Measurements from ENCODE around the gene SYTL1.

SYTL1 gene

GRCh38 chr1:27322569-27323240 lies 19.1 kb upstream of the SYTL1 start:
- no peak for TF ChIP-seq CTCF (IDR thresholded peaks at IDR 0.05)

GRCh38 chr1:27325286-27325685 lies 16.5 kb upstream of the SYTL1 start:
- peaks cover 11% of the 10 kb centered on the region for H3K79me2 ChIP-seq
- H3K9me3 ChIP-seq (ENCODE audit: control insufficient read depth, low read length), result no peaks in the 10 kb centered on the region
- H3K9ac ChIP-seq, result no peak overlapping the region
- TF ChIP-seq CTCF (IDR thresholded peaks at IDR 0.05), result no peak
- H3K36me3 ChIP-seq (ENCODE audit: control insufficient read depth, insufficient read depth, low read length), result no peaks in the 10 kb centered on the region
- H3K4me3 ChIP-seq (ENCODE audit: low read depth, low read length), result no peak overlapping the region
- no peak overlapping the region for H3K27ac ChIP-seq
- H3K4me1 ChIP-seq, result no peaks in the 10 kb centered on the region
- H3K27me3 ChIP-seq (ENCODE audit: control insufficient read depth, insufficient read depth, low read length), result no peaks in the 10 kb centered on the region
- H2AFZ ChIP-seq, result no peak overlapping the region
- no peak overlapping the region for H3K4me2 ChIP-seq (ENCODE audit: low read length)

More at GRCh38 chr1:27322569-27323240, 19.1 kb upstream of the SYTL1 start:
- Histone ChIP-seq H3K9me3 (ENCODE audit: control insufficient read depth, low read length) (no peaks in the 10 kb centered on the region), H2AFZ (peak overlapping the region; percentile 79), H3K4me3 (ENCODE audit: low read depth, low read length) (peak overlapping the region; percentile 96), H3K27me3 (ENCODE audit: control insufficient read depth, insufficient read depth, low read length) (no peaks in the 10 kb centered on the region), H3K36me3 (ENCODE audit: control insufficient read depth, insufficient read depth, low read length) (no peaks in the 10 kb centered on the region), H3K27ac (peak overlapping the region; percentile 92), H3K4me1 (no peaks in the 10 kb centered on the region), H3K79me2 (peaks cover 8% of the 10 kb centered on the region), H3K4me2 (ENCODE audit: low read length) (peak overlapping the region; percentile 94), H3K9ac (peak overlapping the region; percentile 80)

- H3K27ac ChIP-seq, result no peak overlapping the region
- no peak overlapping the region for H2AFZ ChIP-seq
- no peaks in the 10 kb centered on the region for H3K9me3 ChIP-seq (ENCODE audit: control insufficient read depth, low read length)
- H3K4me3 ChIP-seq (ENCODE audit: low read depth, low read length), result no peak overlapping the region
- no peaks in the 10 kb centered on the region for H3K4me1 ChIP-seq
- no peaks in the 10 kb centered on the region for H3K36me3 ChIP-seq (ENCODE audit: control insufficient read depth, insufficient read depth, low read length)
- H3K9ac ChIP-seq, result no peak overlapping the region
- H3K27me3 ChIP-seq (ENCODE audit: control insufficient read depth, insufficient read depth, low read length), result no peaks in the 10 kb centered on the region
- no peak for TF ChIP-seq CTCF (IDR thresholded peaks at IDR 0.05)
- peaks cover 16% of the 10 kb centered on the region for H3K79me2 ChIP-seq
- no peak overlapping the region for H3K4me2 ChIP-seq (ENCODE audit: low read length)
These were observed 13.9 kb upstream of the SYTL1 start for GRCh38 chr1:27327964-27328363.

- H3K4me2 ChIP-seq (ENCODE audit: low read length), result no peak overlapping the region
- H3K27me3 ChIP-seq (ENCODE audit: control insufficient read depth, insufficient read depth, low read length), result no peaks in the 10 kb centered on the region
- peaks cover 14% of the 10 kb centered on the region for H3K79me2 ChIP-seq
- H3K27ac ChIP-seq, result no peak overlapping the region
- H3K4me1 ChIP-seq, result no peaks in the 10 kb centered on the region
- no peaks in the 10 kb centered on the region for H3K36me3 ChIP-seq (ENCODE audit: control insufficient read depth, insufficient read depth, low read length)
- H3K9ac ChIP-seq, result no peak overlapping the region
- TF ChIP-seq CTCF (IDR thresholded peaks at IDR 0.05), result no peak
- no peaks in the 10 kb centered on the region for H3K9me3 ChIP-seq (ENCODE audit: control insufficient read depth, low read length)
- no peak overlapping the region for H3K4me3 ChIP-seq (ENCODE audit: low read depth, low read length)
- H2AFZ ChIP-seq, result no peak overlapping the region
These were observed 11.0 kb upstream of the SYTL1 start for GRCh38 chr1:27330786-27331185.

- no peak overlapping the region for H3K27ac ChIP-seq
- no peak overlapping the region for H3K4me3 ChIP-seq (ENCODE audit: low read depth, low read length)
- no peaks in the 10 kb centered on the region for H3K27me3 ChIP-seq (ENCODE audit: control insufficient read depth, insufficient read depth, low read length)
- H3K4me2 ChIP-seq (ENCODE audit: low read length), result no peak overlapping the region
- H3K9me3 ChIP-seq (ENCODE audit: control insufficient read depth, low read length), result no peaks in the 10 kb centered on the region
- H3K36me3 ChIP-seq (ENCODE audit: control insufficient read depth, insufficient read depth, low read length), result no peaks in the 10 kb centered on the region
- peaks cover 12% of the 10 kb centered on the region for H3K79me2 ChIP-seq
- H3K9ac ChIP-seq, result no peak overlapping the region
- no peak overlapping the region for H2AFZ ChIP-seq
- TF ChIP-seq CTCF (IDR thresholded peaks at IDR 0.05), result no peak
- H3K4me1 ChIP-seq, result no peaks in the 10 kb centered on the region
These were observed 10.4 kb upstream of the SYTL1 start for GRCh38 chr1:27331426-27331825.
